GM19023 (cell line): ENCODE measurements around the gene ENTR1.

Experiments used
- ATAC-seq: cut with Tn5 transposase; IDR thresholded peaks from one replicate; pipeline ENCODE4 v1.9.1; 2021; ENCODE audit warnings: mild to moderate bottlenecking, moderate library complexity; ENCODE audit not compliant: unreplicated experiment

ENTR1 gene

GRCh38 chr9:136410500-136411287 lies at the start of gene ENTR1, which contains the start of gene PMPCA:
Gene ENTR1 (minus strand): TSS chr9:136410614. CDS start chr9:136410397, 217 bp downstream.
Gene PMPCA (plus strand): TSS chr9:136410658. CDS start chr9:136410669, 11 bp downstream.
- ATAC-seq = peak; percentile 72

- no peak for ATAC-seq
Observed at GRCh38 chr9:136459425-136459824, 49.0 kb upstream of the ENTR1 start.

- ATAC-seq = no peak
Observed at GRCh38 chr9:136457326-136457725, 46.9 kb upstream of the ENTR1 start.

GRCh38 chr9:136456258-136456657 lies 45.8 kb upstream of the ENTR1 start:
- no peak for ATAC-seq

GRCh38 chr9:136455043-136456002 lies 44.9 kb upstream of the ENTR1 start:
- no peak for ATAC-seq

- no peak for ATAC-seq
Observed at GRCh38 chr9:136454026-136454796, 43.8 kb upstream of the ENTR1 start.

GRCh38 chr9:136453326-136453725 lies 42.9 kb upstream of the ENTR1 start:
- no peak for ATAC-seq

GRCh38 chr9:136451221-136451877 lies 40.9 kb upstream of the ENTR1 start:
- no peak for ATAC-seq

- ATAC-seq = no peak
Observed at GRCh38 chr9:136448655-136449054, 38.2 kb upstream of the ENTR1 start.

- ATAC-seq = no peak
Observed at GRCh38 chr9:136447173-136447778, 36.9 kb upstream of the ENTR1 start.

GRCh38 chr9:136445799-136446198 lies 35.4 kb upstream of the ENTR1 start:
- no peak for ATAC-seq

- ATAC-seq = no peak
Observed at GRCh38 chr9:136444102-136444501, 33.7 kb upstream of the ENTR1 start.

- no peak for ATAC-seq
Observed at GRCh38 chr9:136443687-136444086, 33.3 kb upstream of the ENTR1 start.

- no peak for ATAC-seq
Observed at GRCh38 chr9:136443087-136443486, 32.7 kb upstream of the ENTR1 start.

GRCh38 chr9:136442265-136442664 lies 31.9 kb upstream of the ENTR1 start:
- ATAC-seq = no peak

- no peak for ATAC-seq
Observed at GRCh38 chr9:136441681-136442245, 31.3 kb upstream of the ENTR1 start.

GRCh38 chr9:136441191-136441680 lies 30.8 kb upstream of the ENTR1 start:
- no peak for ATAC-seq

GRCh38 chr9:136439481-136440408 lies 29.3 kb upstream of the ENTR1 start, which contains the start of gene INPP5E:
Gene INPP5E (minus strand): TSS chr9:136439845. CDS start chr9:136439419, 426 bp downstream.
- ATAC-seq = peak; percentile 69
